DMS79 (cell line): ENCODE measurements around the gene SERPINB5.

ENCODE experiments used
- DNase-seq: peaks from one replicate; lab custom pipeline; 2025; lab: John Stamatoyannopoulos, UW

The SERPINB5 gene

DNA sequence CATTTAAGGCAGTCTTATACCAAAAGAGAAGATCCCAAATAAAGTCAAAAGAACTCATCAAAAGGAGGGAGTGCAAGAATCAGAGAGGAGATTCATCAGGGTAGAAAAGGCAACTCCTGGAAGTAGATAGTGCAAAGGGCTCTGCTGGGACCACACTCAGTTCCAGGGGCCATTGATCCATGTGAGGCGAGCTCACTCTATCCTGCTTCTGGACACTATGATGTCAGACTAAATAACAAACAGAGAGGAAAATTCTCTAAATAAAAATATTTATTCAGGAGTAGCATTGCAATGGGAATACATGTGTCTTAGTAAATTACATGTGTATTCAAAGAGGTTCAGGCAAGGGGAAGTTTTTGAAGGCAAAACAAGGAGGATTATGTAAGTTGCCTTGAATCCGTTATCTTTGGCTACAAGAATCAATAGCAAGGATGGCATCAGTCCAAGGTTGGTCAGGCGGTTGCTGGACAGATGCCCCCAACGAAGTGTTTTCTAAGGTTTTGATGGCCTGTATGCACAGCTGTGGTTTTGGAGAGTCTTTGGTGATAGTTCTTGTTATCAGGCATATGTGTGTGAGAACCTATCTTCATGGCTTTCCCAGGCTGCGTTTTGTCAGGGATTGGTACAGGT, 52.2 kb downstream of the SERPINB5 start:
- no peak for DNase-seq

DNA sequence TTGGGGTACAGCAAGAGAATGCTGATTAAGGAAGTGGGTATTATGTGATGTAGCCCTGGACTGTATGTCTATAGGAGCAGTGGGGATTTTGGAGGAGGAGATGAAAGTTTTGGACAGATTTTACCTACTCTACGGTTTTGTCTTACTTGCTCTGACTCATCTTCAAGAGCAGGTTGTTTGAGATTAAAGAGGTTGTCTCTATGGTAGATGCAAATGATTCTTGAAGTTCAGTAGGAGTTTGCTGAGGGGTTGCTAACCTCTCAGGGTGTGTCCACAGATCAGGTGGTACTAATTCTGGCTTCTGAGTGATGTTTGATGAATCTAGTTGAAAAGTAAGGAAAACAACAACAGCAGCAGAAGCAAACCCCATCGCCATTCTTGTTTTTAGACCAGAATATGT, 55.7 kb downstream of the SERPINB5 start:
- DNase-seq: no peak

DNA sequence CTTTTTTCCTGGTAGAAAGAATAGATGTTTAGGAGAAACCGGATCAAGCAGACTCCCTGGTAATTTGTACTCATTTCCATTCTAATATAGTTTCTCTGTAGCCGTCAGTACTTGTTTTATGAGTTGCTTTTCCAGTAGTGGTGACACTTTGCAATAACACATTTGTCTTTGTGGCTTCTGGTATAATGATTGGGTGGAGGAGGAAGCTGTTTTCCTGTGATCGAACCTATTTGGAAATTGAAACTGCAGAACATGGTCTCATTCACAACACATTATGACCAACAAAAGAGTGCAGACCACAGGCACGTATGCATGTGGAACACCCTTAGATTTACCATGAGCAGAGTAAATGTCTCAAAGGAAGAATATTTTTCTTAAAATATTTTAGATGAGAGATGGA, 57.9 kb downstream of the SERPINB5 start:
- DNase-seq: no peak

DNA sequence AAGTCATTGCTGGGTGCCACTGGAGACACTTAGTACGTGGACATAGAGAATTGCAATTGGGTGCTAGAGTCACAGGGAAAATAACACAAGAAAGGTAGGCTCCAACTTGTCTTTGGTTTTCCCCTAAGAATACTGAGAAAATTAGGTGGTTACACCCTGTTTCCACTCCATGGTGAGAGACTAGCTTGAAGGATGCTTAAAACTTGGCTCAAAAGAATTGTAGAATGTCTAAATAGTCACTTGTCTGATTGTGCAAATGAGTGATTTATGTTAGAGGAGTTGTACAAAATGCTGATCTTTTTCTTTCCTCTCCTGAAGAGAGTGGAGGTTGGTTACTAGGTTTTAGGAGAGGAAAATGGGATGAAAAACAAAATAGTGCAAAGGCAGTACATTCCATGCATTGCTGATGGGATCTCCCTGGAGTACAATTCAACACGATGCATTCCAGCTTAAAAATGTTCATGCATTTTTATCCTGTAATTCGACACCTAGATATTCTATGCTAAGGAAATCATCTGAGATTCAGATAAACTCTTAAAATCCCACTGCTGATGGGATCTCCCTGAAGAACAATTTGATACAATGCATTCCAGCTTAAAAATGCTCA, 63.2 kb downstream of the SERPINB5 start:
- DNase-seq: peak; percentile 29

DNA sequence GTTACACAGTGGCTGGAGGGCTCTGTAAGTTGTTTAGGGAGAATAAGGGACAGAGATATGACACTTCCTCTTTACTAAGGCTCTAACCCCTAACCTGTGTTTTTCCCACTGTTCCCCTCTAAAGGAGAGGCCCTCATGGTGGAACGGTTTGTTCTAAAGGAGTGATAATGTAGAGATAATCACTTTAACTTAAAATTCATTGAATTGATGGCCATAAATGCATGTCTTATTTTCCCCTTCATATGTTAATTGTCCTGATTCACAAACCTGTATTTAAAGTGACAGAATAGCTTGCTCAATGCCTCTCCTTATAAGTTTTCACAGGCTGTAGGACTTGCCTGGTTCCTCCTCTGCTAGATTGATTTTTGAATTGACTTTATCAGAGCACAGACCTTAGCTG, 65.3 kb downstream of the SERPINB5 start, which contains the start of gene SERPINB12:
SERPINB12 (plus strand) TSS at position 301 of the 400 bp plus-strand sequence. CDS start 13,791 bp downstream, outside the sequence.
- DNase-seq: no peak

DNA sequence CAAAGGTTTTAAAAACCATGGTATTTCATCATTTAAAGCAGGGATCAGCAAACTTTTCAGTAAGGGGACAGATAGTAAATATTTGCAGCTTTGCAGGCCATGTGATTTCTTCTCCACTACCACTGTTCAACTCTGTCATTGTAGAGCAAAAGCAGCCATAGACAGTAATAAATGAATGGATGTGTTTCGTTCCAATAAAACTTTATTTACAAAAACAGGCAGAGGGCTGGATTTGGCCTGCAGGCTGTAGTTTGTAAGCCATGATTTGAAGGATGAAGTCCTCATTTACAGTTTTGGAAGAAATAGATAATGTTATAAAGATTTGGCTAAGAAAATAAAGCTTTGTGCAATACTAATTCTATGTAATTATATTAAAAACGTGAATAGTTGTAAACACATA, 67.3 kb downstream of the SERPINB5 start:
- no peak for DNase-seq

DNA sequence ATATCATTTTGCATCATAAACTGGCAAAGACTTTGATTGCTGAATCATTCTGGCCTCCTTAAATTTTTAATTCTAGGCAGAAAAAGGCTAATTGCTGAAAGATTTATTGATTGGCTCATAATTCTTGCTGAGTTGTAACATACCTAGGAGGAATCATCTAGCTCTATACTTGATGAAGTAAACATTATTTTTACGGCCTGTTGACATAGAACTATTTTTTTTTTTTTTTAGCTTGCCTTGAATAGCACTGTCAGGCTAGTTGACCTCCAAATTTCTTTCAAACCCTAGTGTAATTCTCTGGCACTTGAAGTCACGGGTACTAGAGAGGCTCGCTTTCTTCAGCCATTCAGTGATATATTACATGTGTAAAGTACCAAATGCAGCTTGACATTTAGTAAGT, 68.2 kb downstream of the SERPINB5 start:
- DNase-seq: peak; percentile 63

DNA sequence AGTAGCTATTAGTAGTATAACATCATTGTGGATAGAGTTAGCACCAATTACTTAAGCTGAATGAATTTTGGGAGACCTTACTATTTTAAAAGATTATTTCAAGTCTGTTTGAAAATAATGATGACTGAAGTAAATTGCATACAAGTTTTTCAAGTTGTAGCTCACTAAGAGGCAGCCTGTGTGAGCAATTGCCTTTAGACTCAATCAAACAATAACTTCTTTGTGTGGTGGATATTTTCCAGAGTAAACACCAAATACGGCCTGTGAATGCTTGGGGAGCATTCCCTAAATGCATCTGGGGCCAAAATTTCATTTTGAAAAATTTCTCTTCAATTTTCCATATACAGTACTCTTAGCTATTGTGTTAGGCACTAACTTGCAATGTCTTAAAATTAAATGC, 73.3 kb downstream of the SERPINB5 start:
- no peak for DNase-seq

DNA sequence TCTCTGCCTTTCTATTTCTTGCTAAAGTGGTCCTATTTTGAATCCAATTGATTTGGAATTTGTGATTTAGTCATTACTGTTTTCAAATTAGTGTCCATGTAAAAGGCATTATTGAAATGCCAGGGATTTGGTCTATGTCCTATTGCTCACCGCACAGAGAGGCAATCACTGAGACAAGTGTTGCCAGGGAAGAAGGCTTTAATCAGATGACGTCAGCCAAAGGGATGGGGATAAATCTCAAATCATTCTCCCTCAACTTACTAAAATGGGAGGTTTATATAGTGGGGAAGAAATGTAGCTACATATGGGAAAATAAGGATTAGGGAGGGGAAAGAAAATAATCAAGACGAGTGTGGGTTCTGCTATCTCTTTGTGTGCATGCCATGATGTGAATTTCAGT, 75.0 kb downstream of the SERPINB5 start:
- no peak for DNase-seq

DNA sequence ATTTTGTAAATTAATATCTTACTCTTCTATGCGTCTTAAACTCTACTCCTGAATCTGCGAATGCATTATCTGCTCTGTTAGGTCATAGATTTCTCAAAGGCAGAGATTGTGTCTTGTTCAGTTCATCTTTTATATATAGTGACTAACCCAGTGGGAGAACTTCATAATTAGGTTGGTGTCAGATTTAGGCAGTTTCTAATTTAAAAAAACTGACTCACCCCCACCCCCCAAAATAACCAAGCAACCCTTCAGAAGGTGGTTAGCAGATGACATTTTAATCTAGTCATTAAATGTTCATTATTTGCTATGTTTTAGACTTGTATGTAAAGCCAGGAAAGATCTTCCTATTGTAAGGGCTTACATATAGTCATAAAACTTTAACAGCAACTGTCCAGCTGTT, 75.8 kb downstream of the SERPINB5 start:
- DNase-seq: no peak

DNA sequence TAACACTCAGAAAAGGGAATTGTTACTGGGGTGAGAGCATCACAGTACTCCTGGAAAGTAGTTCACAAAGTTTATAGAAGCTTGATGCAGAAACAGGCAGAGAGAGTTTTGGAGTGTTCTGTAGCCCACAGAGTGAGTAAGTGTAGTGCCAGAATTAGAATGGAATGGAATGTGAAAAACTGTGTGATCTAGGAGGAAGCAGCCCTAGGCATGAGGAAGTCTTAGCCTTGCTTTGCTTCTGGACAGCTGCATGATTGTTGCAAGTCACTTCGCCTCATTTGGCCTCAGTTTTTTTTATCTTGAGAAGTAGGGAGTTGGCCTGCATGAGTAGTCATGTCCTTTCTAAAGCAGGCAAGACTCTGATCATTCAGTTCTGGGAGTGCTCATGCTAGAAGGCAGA, 76.3 kb downstream of the SERPINB5 start:
- no peak for DNase-seq
